ENCODE data around the gene MYO1D.
A peak's percentile ranks its signal among the peaks of the same experiment; 100 is the strongest.

The MYO1D gene

DNA sequence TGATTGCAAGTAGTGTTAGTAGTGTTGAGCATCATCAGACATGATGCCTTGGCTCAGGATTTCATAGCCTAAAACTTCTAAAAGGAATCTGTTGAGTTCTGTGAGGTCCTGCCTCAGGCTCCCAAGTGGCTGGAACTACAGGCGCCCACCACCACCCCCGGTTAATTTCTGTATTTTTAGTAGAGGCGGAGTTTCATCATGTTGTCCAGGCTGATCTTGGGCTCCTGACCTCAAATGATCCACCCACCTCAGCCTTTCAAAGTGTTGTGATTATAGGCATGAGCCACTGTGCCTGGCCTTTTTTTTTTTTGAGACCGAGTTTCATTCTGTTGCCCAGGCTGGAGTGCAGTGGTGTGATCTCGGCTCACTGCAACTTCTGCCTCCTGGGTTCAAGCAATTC, 427.0 kb downstream of the MYO1D start:
- Mint-ChIP-seq H3K4me1 (peaks cover 41% of the 10 kb centered on the region), H3K9me3 (no peaks in the 10 kb centered on the region), H3K27me3 (no peaks in the 10 kb centered on the region), H3K4me3 (no peak overlapping the region), H3K27ac (peak overlapping the region in 1 of 2 donors; percentile 69)
- ATAC-seq (no peak), DNase-seq (no peak)

GRCh38 chr17:32446949-32447348, 430.0 kb downstream of the MYO1D start:
- Mint-ChIP-seq H3K9me3 (no peaks in the 10 kb centered on the region), H3K4me1 (peaks cover 51% of the 10 kb centered on the region), H3K27ac (no peak overlapping the region), H3K4me3 (peak overlapping the region; percentile 24 to 97), H3K27me3 (peaks cover 15% of the 10 kb centered on the region)
- ATAC-seq, result no peak
- no peak for DNase-seq

- no peaks in the 10 kb centered on the region for H3K9me3 Mint-ChIP-seq
- peak overlapping the region in 1 of 2 donors; percentile 97 for H3K27ac Mint-ChIP-seq
- H3K27me3 Mint-ChIP-seq, result peaks cover 21% of the 10 kb centered on the region
- DNase-seq (no peak), ATAC-seq (no peak)
- peaks cover 54% of the 10 kb centered on the region for H3K4me1 Mint-ChIP-seq
- H3K4me3 Mint-ChIP-seq, result peak overlapping the region; percentile 90 to 97
Measured at GRCh38 chr17:32445971-32446370, 431.0 kb downstream of the MYO1D start.

GRCh38 chr17:32445497-32445896, 431.4 kb downstream of the MYO1D start:
- H3K4me1 Mint-ChIP-seq, result peaks cover 54% of the 10 kb centered on the region
- no peak for DNase-seq

DNA sequence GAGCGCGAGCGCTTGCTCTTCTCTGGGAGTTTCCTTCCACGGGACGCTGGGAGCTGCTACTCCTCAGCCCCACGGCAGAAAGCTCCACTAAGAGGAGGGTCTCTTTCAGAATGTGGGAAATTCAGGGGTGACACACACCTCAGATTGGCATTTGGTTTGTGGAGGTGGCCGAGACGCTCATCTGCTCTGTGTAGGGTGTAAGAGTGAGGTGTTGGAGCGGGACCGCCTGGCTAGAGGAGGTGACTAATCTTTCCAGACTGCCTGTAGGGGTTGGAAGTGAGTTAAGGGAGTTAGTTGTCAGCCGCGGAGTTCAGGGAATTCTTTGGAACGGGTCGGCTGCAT, 431.9 kb downstream of the MYO1D start:
- peaks cover 52% of the 10 kb centered on the region for H3K4me1 Mint-ChIP-seq
- H3K27ac Mint-ChIP-seq, result peak overlapping the region; percentile 90 to 97
- ATAC-seq (peak; percentile 27), DNase-seq (peak in 1 of 2 donors; percentile 36)
- H3K27me3 Mint-ChIP-seq, result peaks cover 21% of the 10 kb centered on the region
- H3K4me3 Mint-ChIP-seq, result peak overlapping the region; percentile 90 to 97
- H3K9me3 Mint-ChIP-seq, result no peaks in the 10 kb centered on the region

More at GRCh38 chr17:32445497-32445896, 431.4 kb downstream of the MYO1D start:
- Mint-ChIP-seq H3K9me3 (no peaks in the 10 kb centered on the region), H3K4me3 (peak overlapping the region; percentile 90 to 97), H3K27ac (peak overlapping the region; percentile 90 to 97), H3K27me3 (peaks cover 21% of the 10 kb centered on the region)
- no peak for ATAC-seq

- DNase-seq (peak; percentile 99), ATAC-seq (peak; percentile 98)
- peaks cover 21% of the 10 kb centered on the region for H3K27me3 Mint-ChIP-seq
- peak within 1 kb of the TSS; percentile 90 to 97 for H3K4me3 Mint-ChIP-seq
- H3K27ac Mint-ChIP-seq, result peak within 1 kb of the TSS; percentile 90 to 97
- H3K9me3 Mint-ChIP-seq, result no peaks in the 10 kb centered on the region
- peaks cover 52% of the 10 kb centered on the region for H3K4me1 Mint-ChIP-seq
Measured at GRCh38 chr17:32444301-32445073, 432.4 kb downstream of the MYO1D start, which contains the start of gene PSMD11. Gene PSMD11, plus strand, starts transcription at chr17:32444510. Its CDS starts 14 bp downstream, at chr17:32444524.

DNA sequence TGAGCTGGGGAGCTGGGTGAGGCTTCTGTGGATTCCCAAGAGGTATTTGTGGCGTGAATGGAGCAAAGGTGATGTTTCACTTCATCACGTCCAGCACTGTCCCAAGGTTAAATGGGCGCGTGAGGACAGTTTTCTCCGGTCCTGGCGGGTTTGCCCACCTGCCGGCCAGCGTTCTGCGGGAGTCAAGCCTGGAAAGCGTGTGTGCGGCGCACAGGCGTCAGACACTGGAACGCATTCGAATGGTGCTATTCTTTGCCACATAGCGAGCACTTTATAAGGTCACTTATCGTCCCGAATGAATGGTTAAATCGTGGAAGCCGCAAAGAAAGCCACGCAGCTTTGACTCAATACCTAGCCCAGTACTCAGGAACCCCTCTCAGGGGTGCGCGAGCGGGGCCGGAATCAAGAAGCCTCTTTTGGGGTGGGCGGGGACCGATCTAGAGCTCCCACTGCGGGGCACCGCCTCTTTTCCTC, 433.1 kb downstream of the MYO1D start:
- Mint-ChIP-seq H3K9me3 (no peaks in the 10 kb centered on the region), H3K4me3 (peak overlapping the region; percentile 90 to 97), H3K27me3 (peaks cover 21% of the 10 kb centered on the region), H3K27ac (peak overlapping the region; percentile 90 to 97), H3K4me1 (peaks cover 52% of the 10 kb centered on the region)
- DNase-seq (no peak), ATAC-seq (no peak)
